Stimulated activated CD8-positive, alpha-beta memory T cell treated with anti-CD3 and anti-CD28 coated beads, Interleukin-7, amount 100 ng/mL, for 48 hours (primary cell): ENCODE results near the gene TRPV6.

ENCODE experiments used
- DNase-seq, 2 donors: peaks; one replicate each; pipeline ENCODE4 v3.0.0-alpha.2; 2020; ENCODE audit warnings: low read depth in 1 of 2; ENCODE audit errors: extremely low read depth in 1 of 2

TRPV6 gene

GRCh38 chr7:142870566-142871259, 14.8 kb downstream of the TRPV6 start:
- no peak for DNase-seq

DNA sequence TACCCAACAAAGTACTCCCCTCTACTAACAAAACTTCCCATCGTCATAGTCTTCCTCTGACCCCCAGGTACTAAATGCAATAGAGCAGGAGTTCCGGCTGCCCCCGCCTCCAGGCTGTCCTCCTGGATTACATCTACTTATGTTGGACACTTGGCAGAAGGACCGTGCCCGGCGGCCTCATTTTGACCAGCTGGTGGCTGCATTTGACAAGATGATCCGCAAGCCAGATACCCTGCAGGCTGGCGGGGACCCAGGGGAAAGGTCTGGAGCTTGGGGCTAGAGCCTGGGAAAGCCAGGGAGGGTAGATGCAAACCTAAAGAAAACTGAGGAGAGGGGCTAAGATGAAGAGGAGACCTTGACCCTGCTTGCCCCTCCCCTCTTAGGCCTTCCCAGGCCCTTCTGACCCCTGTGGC, 15.4 kb downstream of the TRPV6 start:
- DNase-seq: no peak

- no peak for DNase-seq
Observed at GRCh38 chr7:142869434-142869833, 16.1 kb downstream of the TRPV6 start.

DNA sequence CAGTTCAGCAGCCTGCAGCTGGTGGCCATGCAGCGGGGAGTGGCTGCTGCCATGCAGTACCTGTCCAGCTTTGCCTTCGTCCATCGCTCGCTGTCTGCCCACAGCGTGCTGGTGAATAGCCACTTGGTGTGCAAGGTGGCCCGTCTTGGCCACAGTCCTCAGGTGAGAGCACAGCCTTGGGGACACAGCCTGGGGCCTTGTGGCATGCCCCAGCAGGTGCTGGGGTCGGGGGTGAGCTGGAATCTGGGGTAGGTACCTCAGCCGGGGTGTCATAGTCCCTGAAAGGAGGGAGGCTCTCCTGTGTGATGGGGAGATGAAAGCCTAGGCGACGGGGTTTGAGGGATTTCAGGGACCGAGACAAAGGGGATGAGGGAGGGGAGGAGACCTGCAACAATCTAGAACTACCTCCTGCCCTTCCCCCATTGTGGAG, 16.5 kb downstream of the TRPV6 start:
- no peak for DNase-seq

DNA sequence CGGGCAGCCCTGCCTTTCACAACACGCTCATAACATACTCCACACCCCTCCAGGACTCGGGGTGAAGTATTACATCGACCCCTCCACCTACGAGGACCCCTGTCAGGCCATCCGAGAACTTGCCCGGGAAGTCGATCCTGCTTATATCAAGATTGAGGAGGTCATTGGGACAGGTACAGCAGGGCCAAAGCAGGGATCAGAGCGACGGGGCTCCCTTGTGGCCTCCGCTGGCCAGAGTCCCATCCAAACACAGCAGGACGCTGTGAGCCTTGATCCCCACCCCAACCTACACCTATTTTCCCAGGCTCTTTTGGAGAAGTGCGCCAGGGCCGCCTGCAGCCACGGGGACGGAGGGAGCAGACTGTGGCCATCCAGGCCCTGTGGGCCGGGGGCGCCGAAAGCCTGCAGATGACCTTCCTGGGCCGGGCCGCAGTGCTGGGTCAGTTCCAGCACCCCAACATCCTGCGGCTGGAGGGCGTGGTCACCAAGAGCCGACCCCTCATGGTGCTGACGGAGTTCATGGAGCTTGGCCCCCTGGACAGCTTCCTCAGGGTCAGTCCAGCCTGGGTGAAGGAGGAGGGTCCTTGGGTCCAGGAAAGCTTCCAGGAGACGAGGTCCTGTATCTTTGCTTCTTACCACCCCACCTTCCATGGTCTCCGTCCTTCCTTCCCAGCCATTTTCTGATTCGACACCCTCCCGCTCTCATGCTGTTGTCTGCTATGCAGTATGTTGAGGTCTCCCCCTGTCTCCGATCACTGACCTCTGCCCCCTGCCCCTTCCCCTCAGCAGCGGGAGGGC, 17.2 kb downstream of the TRPV6 start:
- no peak for DNase-seq

GRCh38 chr7:142867398-142868187, 18.0 kb downstream of the TRPV6 start:
- DNase-seq: no peak

DNA sequence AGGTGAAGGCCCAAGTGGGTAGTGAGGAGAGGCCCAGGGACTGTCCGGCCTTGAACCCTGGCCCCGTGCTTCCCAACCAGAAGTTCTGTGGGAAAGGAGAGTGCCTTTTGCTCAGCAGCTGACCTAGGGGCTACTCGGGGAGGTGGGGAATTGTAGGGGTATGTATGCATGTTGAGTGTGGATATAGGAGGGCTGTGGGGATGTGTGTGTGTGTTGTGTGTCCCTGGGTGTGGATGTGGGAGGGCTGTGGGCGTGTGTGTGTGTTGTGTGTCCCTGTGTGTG, 18.5 kb downstream of the TRPV6 start:
- DNase-seq: no peak

DNA sequence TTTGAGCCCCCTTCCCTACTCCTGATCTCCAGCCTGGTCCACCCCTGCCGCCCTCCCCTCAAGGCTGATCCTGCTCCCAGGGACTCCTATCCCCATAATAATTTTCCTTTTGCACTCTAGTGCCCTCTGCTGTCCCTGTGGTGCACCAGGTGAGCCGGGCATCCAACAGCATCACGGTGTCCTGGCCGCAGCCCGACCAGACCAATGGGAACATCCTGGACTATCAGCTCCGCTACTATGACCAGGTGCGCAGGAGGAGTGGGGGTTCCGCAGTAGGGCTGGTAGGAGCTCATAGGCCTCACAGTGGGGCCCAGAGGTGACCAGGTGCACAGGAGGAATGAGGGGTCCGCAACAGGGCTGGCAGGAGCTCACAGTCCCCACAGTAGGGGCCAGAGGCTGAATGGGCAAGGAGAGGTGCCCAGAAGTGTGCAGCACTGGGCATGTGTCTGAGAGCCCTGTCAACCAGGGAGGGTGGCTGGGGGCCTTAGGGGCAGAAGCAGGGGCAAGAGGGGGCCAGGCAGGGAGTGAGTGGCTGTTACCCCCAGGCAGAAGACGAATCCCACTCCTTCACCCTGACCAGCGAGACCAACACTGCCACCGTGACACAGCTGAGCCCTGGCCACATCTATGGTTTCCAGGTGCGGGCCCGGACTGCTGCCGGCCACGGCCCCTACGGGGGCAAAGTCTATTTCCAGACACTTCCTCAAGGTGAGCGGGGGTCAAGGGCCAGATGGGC, 19.0 kb downstream of the TRPV6 start:
- no peak for DNase-seq

GRCh38 chr7:142865766-142866165, 19.8 kb downstream of the TRPV6 start:
- no peak for DNase-seq

GRCh38 chr7:142864980-142865747, 20.4 kb downstream of the TRPV6 start:
- no peak for DNase-seq

DNA sequence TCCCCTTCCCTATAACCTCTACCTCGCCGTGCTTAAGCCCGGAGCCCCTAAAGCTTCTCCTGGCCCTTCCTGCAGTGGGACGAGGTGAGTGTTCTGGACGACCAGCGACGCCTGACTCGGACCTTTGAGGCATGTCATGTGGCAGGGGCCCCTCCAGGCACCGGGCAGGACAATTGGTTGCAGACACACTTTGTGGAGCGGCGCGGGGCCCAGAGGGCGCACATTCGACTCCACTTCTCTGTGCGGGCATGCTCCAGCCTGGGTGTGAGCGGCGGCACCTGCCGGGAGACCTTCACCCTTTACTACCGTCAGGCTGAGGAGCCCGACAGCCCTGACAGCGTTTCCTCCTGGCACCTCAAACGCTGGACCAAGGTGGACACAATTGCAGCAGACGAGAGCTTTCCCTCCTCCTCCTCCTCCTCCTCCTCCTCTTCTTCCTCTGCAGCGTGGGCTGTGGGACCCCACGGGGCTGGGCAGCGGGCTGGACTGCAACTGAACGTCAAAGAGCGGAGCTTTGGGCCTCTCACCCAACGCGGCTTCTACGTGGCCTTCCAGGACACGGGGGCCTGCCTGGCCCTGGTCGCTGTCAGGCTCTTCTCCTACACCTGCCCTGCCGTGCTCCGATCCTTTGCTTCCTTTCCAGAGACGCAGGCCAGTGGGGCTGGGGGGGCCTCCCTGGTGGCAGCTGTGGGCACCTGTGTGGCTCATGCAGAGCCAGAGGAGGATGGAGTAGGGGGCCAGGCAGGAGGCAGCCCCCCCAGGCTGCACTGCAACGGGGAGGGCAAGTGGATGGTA, 21.5 kb downstream of the TRPV6 start:
- DNase-seq: no peak

GRCh38 chr7:142862786-142863400, 22.7 kb downstream of the TRPV6 start:
- no peak for DNase-seq

- DNase-seq: no peak
Observed at GRCh38 chr7:142862351-142862750, 23.2 kb downstream of the TRPV6 start.

GRCh38 chr7:142860968-142861367, 24.6 kb downstream of the TRPV6 start:
- no peak for DNase-seq

DNA sequence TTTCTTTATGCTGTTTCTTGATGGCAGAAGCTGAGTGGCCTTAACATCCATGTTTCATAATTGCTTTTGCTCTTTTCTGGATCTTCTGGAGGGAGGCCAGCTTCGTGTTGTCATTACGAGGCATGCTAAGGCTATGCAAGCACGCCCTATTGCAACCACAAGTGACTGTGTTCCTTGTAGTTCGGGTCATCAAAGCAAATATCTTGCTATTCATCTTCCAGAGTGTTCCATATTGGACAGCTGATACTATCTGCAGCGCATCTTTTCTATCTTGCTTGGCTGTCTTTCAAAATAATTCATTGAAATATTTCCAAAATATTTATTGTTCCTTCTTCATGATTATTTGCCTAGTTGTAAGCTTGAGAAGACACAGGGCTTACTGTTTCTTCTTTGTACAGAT, 25.7 kb downstream of the TRPV6 start:
- DNase-seq: no peak

GRCh38 chr7:142859411-142859810, 26.1 kb downstream of the TRPV6 start:
- DNase-seq: no peak

GRCh38 chr7:142857625-142858024, 27.9 kb downstream of the TRPV6 start:
- no peak for DNase-seq

DNA sequence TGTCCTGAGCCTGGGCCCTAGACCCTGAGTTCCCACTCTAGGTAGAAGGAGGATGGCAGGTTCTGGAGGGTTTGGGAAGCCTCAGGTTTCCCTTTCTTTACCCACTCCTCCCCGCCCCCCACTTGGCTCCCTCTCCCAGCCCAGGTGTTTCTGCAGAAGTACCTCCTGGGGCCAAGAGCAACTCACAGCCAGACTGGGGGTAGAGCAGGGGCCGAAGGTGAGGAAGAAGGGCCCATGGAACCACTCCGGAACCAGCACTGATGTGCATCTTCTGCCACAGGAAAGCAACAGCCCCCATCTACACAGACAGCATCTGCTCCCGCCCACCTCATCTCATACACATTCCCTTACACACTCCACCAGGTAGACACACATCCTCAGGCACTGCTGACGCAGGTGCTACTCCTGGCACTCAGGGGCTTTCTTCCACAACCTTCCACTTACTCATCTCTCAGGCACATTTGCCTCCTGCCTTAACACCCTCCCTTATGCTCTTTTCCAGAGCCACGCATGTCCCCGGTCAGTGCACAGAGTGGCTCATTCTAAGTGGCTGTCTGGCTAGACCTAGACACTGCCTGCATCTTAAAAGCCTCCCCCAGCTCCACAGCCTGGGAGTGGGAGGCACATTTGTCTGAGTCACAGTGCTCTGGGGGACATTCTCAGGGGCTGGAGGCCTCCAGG, 28.8 kb downstream of the TRPV6 start:
- DNase-seq: no peak
